Urinary bladder (tissue), 4 donors: ENCODE measurements around the gene CYS1. TPM values are rescaled to one million over a fixed set of nuclear protein-coding genes. Genes with fewer than 3 reads are reported as not detected.

ENCODE experiments used
- DNase-seq: peaks from one replicate; pipeline ENCODE4 v3.0.0-alpha.2; 2015; ENCODE audit errors: extremely low spot score
- H3K27ac ChIP-seq: one replicate; pipeline ENCODE4 v1.5.1; 2013; ENCODE audit warnings: low read depth, mild to moderate bottlenecking, moderate library complexity
- H3K36me3 ChIP-seq: one replicate; pipeline ENCODE4 v1.6.1; 2013; ENCODE audit warnings: mild to moderate bottlenecking, moderate library complexity; ENCODE audit not compliant: insufficient read depth
- H3K4me1 ChIP-seq: one replicate; pipeline ENCODE4 v1.6.1; 2013; ENCODE audit warnings: mild to moderate bottlenecking, moderate library complexity; ENCODE audit not compliant: insufficient read depth
- H3K4me3 ChIP-seq: one replicate; pipeline ENCODE4 v1.5.1; 2013; ENCODE audit warnings: low read depth, low read length
- WGBS: extraction: QIAGEN DNeasy Blood & Tissue Kit; methylation state at CpG from one replicate; pipeline ENCODE4 v1.1.7; 2013; 5-methylcytosine and 5-hydroxymethylcytosine counted together
- polyA plus RNA-seq: library from polyadenylated mRNA; stranded (reverse); fragments of 200-250 nt; gene quantifications from one replicate; pipeline ENCODE4 v1.2.3, GENCODE V29; 2013
- total RNA-seq: library from RNA; depleted of rRNA; stranded (reverse); fragments of >200 nt; gene quantifications from one replicate; pipeline ENCODE4 v1.2.3, GENCODE V29; 2014
- donor health status: healthy with polysubstance abuse.
- donor health status: healthy.

Gene CYS1
- total and polyA plus RNA-seq, 2 donors: 6.2 to 7.2 TPM

- Histone ChIP-seq H3K36me3 (no peaks in the 10 kb centered on the region), H3K4me1 (no peaks in the 10 kb centered on the region), H3K27ac (no peak overlapping the region), H3K4me3 (no peak overlapping the region)
- 70% methylated on average over 6 of the region's 6 CpGs for WGBS
- no peak for DNase-seq
These were observed 4.9 kb upstream of the CYS1 start for GRCh38 chr2:10085043-10085667.

GRCh38 chr2:10084223-10084865 is 4.1 kb upstream of the CYS1 start:
- no peak for DNase-seq
- Histone ChIP-seq H3K36me3 (no peaks in the 10 kb centered on the region), H3K4me1 (no peaks in the 10 kb centered on the region), H3K4me3 (no peak overlapping the region), H3K27ac (no peak overlapping the region)
- 40% methylated on average over 12 of the region's 12 CpGs for WGBS

DNA sequence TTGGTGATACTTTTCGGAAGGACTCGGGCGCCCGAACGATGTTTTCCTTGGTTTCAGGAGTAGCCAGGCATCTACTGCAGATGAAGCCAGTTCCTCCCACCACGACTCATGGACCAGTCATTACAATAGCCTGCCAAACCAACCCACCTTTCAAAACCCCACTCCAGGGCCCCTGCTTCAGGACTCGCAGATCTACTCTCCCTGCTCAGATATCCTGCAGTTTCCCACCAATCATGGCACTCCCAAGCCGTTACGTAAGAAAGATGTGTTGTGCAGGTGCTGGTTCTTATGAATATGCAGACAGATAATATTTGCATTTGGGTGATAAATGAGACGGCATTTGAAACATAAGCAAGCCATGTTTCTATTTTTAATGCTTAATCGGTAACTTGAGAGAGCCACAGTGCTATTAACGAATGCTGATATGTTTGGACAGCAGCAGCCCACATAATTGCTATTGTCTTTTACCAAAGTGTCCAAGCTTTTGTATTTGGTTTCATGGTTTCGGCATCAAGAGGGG is 3.5 kb upstream of the CYS1 start:
- WGBS: 58% methylated on average over 13 of the region's 13 CpGs
- Histone ChIP-seq H3K27ac (no peak overlapping the region), H3K4me1 (no peaks in the 10 kb centered on the region), H3K36me3 (no peaks in the 10 kb centered on the region), H3K4me3 (no peak overlapping the region)
- no peak for DNase-seq

- no peak overlapping the region for H3K27ac ChIP-seq
These were observed 2.8 kb upstream of the CYS1 start for GRCh38 chr2:10083046-10083445.

DNA sequence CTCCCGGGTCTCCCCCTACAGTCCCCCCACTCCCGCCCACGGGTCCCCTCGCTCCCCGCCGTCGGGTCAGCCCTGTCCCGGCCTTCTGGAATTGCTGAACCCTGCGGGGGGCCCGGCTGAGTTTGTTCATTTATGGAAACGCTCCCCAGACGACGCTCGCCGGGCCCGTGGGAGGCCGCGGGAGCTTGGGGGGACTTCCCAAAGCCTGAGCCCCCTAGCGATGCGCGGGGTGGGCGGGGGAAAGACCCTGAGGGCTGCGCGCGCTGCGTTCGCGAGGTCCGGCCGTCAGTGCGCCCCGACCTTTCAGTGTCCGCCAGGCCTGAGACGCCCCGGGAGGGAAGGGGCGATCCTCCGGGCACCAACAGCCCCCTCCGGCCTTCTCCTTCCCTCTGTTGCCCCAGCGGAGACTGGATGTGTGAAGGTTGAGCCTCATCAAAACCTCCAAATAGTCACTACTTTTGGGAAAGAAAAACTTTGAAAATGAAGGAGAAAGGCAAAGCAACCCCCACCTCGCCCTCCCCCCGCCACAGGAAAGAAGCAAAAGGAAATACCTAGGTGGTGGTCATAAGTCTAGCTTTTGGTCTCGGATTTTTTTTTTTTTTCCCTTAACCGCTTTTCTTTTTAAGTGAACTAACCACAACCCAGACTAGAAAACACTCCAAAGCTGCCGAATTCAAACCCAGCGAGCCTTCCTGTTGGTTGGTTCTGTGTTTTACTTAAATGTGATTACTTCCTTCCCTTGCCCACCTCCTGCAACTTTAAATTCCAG is 509 bp upstream of the CYS1 start:
- Histone ChIP-seq H3K4me3 (peak overlapping the region; percentile 71), H3K36me3 (no peaks in the 10 kb centered on the region), H3K27ac (no peak overlapping the region), H3K4me1 (no peaks in the 10 kb centered on the region)
- no peak for DNase-seq
- whole genome bisulfite sequencing: 11% methylated on average over 45 of the region's 45 CpGs

More at GRCh38 chr2:10083046-10083445, 2.8 kb upstream of the CYS1 start:
- DNase-seq: no peak
- 36% methylated on average over 5 of the region's 5 CpGs for WGBS
- Histone ChIP-seq H3K36me3 (no peaks in the 10 kb centered on the region), H3K4me3 (no peak overlapping the region), H3K4me1 (no peaks in the 10 kb centered on the region)

GRCh38 chr2:10079266-10079869 is 843 bp downstream of the CYS1 start:
- Histone ChIP-seq H3K4me3 (peak overlapping the region; percentile 71), H3K27ac (peak overlapping the region; percentile 70), H3K4me1 (no peaks in the 10 kb centered on the region), H3K36me3 (no peaks in the 10 kb centered on the region)
- WGBS: 1% methylated on average over 52 of the region's 53 CpGs
- DNase-seq: no peak

DNA sequence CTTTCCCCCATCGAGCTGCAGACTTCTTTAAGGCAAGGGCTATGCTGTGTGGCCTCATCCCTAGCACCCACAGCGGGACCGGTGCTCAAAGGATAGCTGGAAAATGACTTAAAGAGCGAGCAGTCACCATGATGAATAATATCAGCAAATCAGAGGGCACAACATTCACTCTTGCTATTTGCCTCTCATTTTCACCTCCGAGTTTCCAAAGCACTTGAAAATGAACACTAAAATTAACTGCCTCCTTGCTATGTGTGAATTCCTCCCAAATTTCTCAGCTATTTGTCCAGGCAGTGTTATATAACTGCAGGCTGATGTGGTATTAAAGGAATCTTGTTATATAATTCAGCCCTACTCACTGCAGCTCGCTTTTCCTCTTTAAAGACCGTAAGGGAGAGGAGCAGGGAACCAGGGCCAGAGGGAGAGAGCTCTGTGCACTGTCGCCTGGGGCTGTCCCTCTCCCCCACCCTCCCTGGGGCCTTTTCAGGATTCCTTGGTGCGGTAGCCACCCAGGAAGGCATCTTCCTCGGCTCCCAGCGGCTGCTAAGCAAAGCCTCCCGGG is 1.4 kb downstream of the CYS1 start:
- no peak for DNase-seq
- 21% methylated on average over 12 of the region's 12 CpGs for WGBS
- H3K27ac ChIP-seq: no peak overlapping the region
- H3K36me3 ChIP-seq: no peaks in the 10 kb centered on the region
- H3K4me1 ChIP-seq: no peaks in the 10 kb centered on the region
- peak overlapping the region; percentile 71 for H3K4me3 ChIP-seq

DNA sequence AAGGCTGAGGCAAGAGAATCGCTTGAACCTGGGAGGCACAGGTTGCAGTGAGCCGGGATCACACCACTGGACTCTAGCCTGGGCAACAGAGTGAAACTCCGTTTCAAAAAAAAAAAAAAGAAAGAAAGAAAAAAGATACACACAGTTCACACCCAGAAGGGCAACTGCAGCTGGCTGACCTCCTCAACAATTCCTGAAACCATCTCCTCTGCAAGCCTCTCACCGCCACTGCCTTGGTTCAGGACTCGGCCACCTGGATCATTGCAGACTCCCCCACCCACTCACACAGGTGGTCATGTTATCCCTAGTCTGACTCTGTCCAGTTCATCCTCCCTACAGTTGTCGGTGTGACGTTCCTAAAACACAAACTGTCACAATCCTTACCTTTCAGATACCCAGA is 2.2 kb downstream of the CYS1 start:
- Histone ChIP-seq H3K4me3 (no peak overlapping the region), H3K4me1 (no peaks in the 10 kb centered on the region), H3K27ac (no peak overlapping the region), H3K36me3 (no peaks in the 10 kb centered on the region)
- DNase-seq: no peak
- WGBS: 92% methylated on average over 7 of the region's 7 CpGs

DNA sequence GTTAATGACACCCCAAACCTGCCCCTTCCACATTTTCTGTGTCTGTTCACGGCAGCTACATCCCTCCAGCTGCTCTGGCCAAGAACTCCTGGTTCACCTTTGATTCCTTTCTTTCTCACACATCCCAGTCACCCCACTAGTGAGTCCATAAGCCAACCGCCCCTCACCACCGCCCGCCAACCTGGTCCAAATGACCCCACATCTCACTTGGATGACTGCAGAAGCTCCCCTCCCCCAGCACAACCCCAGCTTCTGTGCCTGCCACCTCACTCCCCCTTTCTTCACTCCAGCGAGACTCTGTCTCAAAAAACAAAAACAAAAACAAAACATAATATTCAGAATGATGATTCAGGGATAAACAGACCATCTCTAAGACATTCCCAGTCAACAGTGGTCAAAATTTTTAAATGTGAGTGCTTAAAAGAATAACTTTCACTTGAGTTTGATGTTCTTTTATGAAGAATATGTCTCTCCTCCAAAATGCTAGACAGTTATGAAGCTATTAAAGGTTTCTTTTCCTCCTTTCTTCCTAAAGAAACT is 3.2 kb downstream of the CYS1 start:
- WGBS: 95% methylated on average over 5 of the region's 5 CpGs
- no peaks in the 10 kb centered on the region for H3K4me1 ChIP-seq
- H3K36me3 ChIP-seq: no peaks in the 10 kb centered on the region
- H3K27ac ChIP-seq: no peak overlapping the region
- DNase-seq: no peak
- no peak overlapping the region for H3K4me3 ChIP-seq

DNA sequence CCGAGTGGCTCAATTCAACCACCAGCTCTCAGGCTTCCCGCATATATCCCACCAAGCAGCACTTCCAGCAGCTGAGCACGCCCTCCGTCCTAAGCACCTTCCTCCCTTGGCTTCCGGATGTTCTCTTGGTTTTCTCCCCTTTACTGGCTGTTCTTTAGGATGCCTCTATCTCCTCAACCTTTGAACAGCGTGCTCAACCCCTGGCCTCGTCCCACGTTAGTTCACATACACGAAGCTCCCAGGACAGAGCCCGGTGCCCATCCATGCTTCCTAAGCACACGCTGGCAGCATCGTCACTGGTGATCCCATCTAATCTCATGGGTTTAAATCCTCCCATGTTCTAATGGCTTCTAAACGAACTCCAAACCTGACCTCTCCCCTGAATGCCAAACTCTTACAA is 3.7 kb downstream of the CYS1 start:
- Histone ChIP-seq H3K36me3 (no peaks in the 10 kb centered on the region), H3K27ac (no peak overlapping the region), H3K4me3 (no peak overlapping the region), H3K4me1 (no peaks in the 10 kb centered on the region)
- WGBS: 90% methylated on average over 13 of the region's 13 CpGs
- DNase-seq: no peak

DNA sequence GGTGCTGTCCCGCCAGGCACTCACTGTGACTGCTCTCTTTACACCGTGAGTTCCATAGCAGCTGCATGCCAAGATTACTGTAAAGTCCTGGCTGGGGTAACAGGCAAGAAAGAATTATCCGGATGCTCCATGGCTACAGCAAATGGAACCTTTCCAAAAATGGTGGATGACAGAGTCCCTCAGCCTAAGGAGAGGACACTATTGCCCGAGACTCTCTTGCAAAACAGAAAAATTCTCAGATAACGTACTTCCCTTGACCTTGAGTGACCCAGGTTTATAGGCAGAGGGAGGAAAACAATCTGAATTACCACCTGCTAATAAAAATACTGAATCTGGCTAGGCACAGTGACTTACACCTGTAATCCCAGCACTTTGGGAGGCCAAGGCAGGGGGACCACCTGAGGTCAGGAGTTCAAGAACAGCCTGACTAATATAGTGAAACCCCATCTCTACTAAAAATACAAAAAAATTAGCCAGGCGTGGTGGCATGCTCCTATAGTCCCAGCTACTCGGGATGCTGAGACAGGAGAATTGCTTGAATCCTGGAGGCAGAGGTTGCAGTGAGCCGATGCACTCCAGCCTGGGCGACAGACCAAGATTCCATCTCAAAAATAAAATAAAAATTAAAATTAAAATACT is 4.5 kb downstream of the CYS1 start:
- H3K4me1 ChIP-seq: no peaks in the 10 kb centered on the region
- H3K4me3 ChIP-seq: no peak overlapping the region
- no peak for DNase-seq
- 78% methylated on average over 9 of the region's 9 CpGs for WGBS
- no peaks in the 10 kb centered on the region for H3K36me3 ChIP-seq
- no peak overlapping the region for H3K27ac ChIP-seq

DNA sequence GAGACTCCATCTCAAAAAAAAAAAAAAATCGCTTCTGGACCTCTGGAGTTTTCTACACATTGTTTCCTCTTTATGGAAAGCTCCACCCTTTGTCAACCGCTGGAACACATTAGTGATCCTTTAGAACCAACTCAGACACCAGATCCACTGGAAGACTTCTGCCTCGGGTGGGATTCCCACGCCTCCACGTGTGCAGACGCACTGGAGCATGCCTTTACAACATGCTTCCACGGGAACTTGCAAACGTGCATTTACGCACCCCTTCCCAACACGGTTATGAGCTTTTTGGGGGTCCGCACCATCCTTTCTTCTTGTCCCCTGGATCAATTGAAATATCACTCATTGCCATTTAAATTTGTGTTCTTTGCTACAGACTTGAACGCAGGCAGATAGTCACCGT is 5.1 kb downstream of the CYS1 start:
- WGBS: 90% methylated on average over 13 of the region's 13 CpGs
- Histone ChIP-seq H3K4me3 (no peak overlapping the region), H3K4me1 (no peaks in the 10 kb centered on the region), H3K27ac (no peak overlapping the region), H3K36me3 (no peaks in the 10 kb centered on the region)
- DNase-seq: no peak

DNA sequence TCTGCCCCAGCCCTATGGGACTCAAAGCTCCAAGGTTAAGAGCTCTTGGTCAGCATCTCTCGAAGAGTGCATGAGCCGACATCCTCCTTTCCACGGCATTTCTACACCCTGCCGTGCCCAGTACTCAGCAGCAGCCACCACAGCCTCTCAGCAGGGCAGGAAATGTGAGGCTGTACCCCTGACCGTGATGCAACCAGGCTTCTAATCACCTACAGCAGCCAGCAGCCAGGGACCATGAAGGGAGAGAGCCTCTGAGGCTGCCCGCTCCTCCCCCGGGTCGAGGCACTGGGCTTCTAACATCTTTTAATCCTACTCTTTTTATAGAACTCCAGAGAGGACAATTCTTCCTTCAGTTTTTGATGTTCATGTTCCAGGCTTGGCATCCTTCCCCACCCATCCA is 6.5 kb downstream of the CYS1 start:
- no peaks in the 10 kb centered on the region for H3K36me3 ChIP-seq
- H3K4me3 ChIP-seq: no peak overlapping the region
- no peak for DNase-seq
- H3K4me1 ChIP-seq: no peaks in the 10 kb centered on the region
- no peak overlapping the region for H3K27ac ChIP-seq
- 64% methylated on average over 8 of the region's 8 CpGs for WGBS
